ENCODE data around the gene GPC6.

Gene GPC6

GRCh38 chr13:93386116-93386515 is 159.5 kb downstream of the GPC6 start:
- no peak for DNase-seq

- DNase-seq, result no peak
Observed at GRCh38 chr13:93388701-93389100, 162.1 kb downstream of the GPC6 start.

GRCh38 chr13:93397619-93398018 is 171.0 kb downstream of the GPC6 start:
- DNase-seq, result no peak

GRCh38 chr13:93398167-93399035 is 171.8 kb downstream of the GPC6 start:
- DNase-seq, result no peak

GRCh38 chr13:93399212-93399611 is 172.6 kb downstream of the GPC6 start:
- no peak for DNase-seq

- DNase-seq, result no peak
Observed at GRCh38 chr13:93406136-93406535, 179.5 kb downstream of the GPC6 start.

- no peak for DNase-seq
Observed at GRCh38 chr13:93407551-93407950, 180.9 kb downstream of the GPC6 start.

GRCh38 chr13:93409001-93409400 is 182.4 kb downstream of the GPC6 start:
- DNase-seq, result no peak

- no peak for DNase-seq
Observed at GRCh38 chr13:93409816-93410215, 183.2 kb downstream of the GPC6 start.

GRCh38 chr13:93411186-93411680 is 184.6 kb downstream of the GPC6 start:
- no peak for DNase-seq

GRCh38 chr13:93412676-93413075 is 186.1 kb downstream of the GPC6 start:
- no peak for DNase-seq

GRCh38 chr13:93413972-93414717 is 187.5 kb downstream of the GPC6 start:
- DNase-seq, result no peak

GRCh38 chr13:93416736-93417355 is 190.2 kb downstream of the GPC6 start:
- DNase-seq, result no peak

GRCh38 chr13:93418398-93418797 is 191.8 kb downstream of the GPC6 start:
- no peak for DNase-seq

GRCh38 chr13:93420206-93420605 is 193.6 kb downstream of the GPC6 start:
- no peak for DNase-seq

GRCh38 chr13:93420887-93421286 is 194.3 kb downstream of the GPC6 start:
- DNase-seq, result no peak

GRCh38 chr13:93422980-93423543 is 196.5 kb downstream of the GPC6 start:
- DNase-seq, result no peak

- DNase-seq, result no peak
Observed at GRCh38 chr13:93425411-93425810, 198.8 kb downstream of the GPC6 start.

- DNase-seq, result no peak
Observed at GRCh38 chr13:93430381-93430780, 203.8 kb downstream of the GPC6 start.

- no peak for DNase-seq
Observed at GRCh38 chr13:93435651-93436050, 209.0 kb downstream of the GPC6 start.

GRCh38 chr13:93437081-93437480 is 210.5 kb downstream of the GPC6 start:
- DNase-seq, result no peak

- DNase-seq, result no peak
Observed at GRCh38 chr13:93446238-93446637, 219.6 kb downstream of the GPC6 start.

- no peak for DNase-seq
Observed at GRCh38 chr13:93450191-93450621, 223.6 kb downstream of the GPC6 start.

Measured in activated CD4-positive, alpha-beta T cell treated with anti-CD3 and anti-CD28 coated beads, Interleukin-2, Interleukin-6, amounts not matched to agents 100 ng/mL and 50 ng/mL, durations not matched to agents 16 hours and 8 hours (primary cell).